HG03378 (cell line): Measurements from ENCODE around the gene FAM20A.

Experiments
- ATAC-seq: cut with Tn5 transposase; IDR thresholded peaks from one replicate; pipeline ENCODE4 v1.9.1; 2021; ENCODE audit warnings: mild to moderate bottlenecking, moderate library complexity; ENCODE audit not compliant: unreplicated experiment

The FAM20A gene

GRCh38 chr17:68567035-68567434 lies 34.1 kb downstream of the FAM20A start:
- no peak for ATAC-seq

GRCh38 chr17:68566442-68566738 lies 34.8 kb downstream of the FAM20A start:
- ATAC-seq, result no peak

- no peak for ATAC-seq
These were observed 35.3 kb downstream of the FAM20A start for GRCh38 chr17:68565661-68566441.

- no peak for ATAC-seq
These were observed 36.6 kb downstream of the FAM20A start for GRCh38 chr17:68564415-68565111.

- no peak for ATAC-seq
These were observed 38.4 kb downstream of the FAM20A start for GRCh38 chr17:68562736-68563135.

GRCh38 chr17:68560966-68561720 lies 40.0 kb downstream of the FAM20A start:
- ATAC-seq, result no peak

- ATAC-seq, result no peak
These were observed 41.9 kb downstream of the FAM20A start for GRCh38 chr17:68559316-68559715.

GRCh38 chr17:68556551-68556950 lies 44.6 kb downstream of the FAM20A start:
- no peak for ATAC-seq

GRCh38 chr17:68544111-68544915 lies 56.9 kb downstream of the FAM20A start:
- no peak for ATAC-seq

- no peak for ATAC-seq
These were observed 58.3 kb downstream of the FAM20A start for GRCh38 chr17:68542698-68543463.

- ATAC-seq, result no peak
These were observed 59.4 kb downstream of the FAM20A start for GRCh38 chr17:68541816-68542215.

- no peak for ATAC-seq
These were observed 60.2 kb downstream of the FAM20A start for GRCh38 chr17:68540981-68541380.

GRCh38 chr17:68539548-68540467 lies 61.4 kb downstream of the FAM20A start:
- ATAC-seq, result no peak

- no peak for ATAC-seq
These were observed 65.2 kb downstream of the FAM20A start for GRCh38 chr17:68535922-68536321.

GRCh38 chr17:68534695-68535088 lies 66.5 kb downstream of the FAM20A start:
- no peak for ATAC-seq

GRCh38 chr17:68533887-68534694 lies 67.1 kb downstream of the FAM20A start:
- ATAC-seq, result no peak

GRCh38 chr17:68532826-68533225 lies 68.3 kb downstream of the FAM20A start:
- no peak for ATAC-seq

GRCh38 chr17:68531252-68531651 lies 69.9 kb downstream of the FAM20A start:
- no peak for ATAC-seq
